Stromal cell of bone marrow (primary cell): ENCODE results near the gene WRNIP1.
"Not testable (repeated sequence)": the region's sequence is repeated elsewhere in the genome, so short reads cannot be mapped to it uniquely, and the experiment has no call there.

Experiments used
- DNase-seq: peaks from one replicate; pipeline ENCODE4 v3.0.0-alpha.2; 2012; ENCODE audit warnings: low read depth

Gene WRNIP1

GRCh38 chr6:2784930-2785329 lies 19.7 kb downstream of the WRNIP1 start:
- no peak for DNase-seq

- DNase-seq, result no peak
These were observed 21.1 kb downstream of the WRNIP1 start for GRCh38 chr6:2786269-2786668.

GRCh38 chr6:2790588-2791449 lies 25.6 kb downstream of the WRNIP1 start:
- DNase-seq, result peak; percentile 78

- no peak for DNase-seq
These were observed 26.3 kb downstream of the WRNIP1 start for GRCh38 chr6:2791450-2791974.

GRCh38 chr6:2792330-2793110 lies 27.3 kb downstream of the WRNIP1 start:
- no peak for DNase-seq

DNA sequence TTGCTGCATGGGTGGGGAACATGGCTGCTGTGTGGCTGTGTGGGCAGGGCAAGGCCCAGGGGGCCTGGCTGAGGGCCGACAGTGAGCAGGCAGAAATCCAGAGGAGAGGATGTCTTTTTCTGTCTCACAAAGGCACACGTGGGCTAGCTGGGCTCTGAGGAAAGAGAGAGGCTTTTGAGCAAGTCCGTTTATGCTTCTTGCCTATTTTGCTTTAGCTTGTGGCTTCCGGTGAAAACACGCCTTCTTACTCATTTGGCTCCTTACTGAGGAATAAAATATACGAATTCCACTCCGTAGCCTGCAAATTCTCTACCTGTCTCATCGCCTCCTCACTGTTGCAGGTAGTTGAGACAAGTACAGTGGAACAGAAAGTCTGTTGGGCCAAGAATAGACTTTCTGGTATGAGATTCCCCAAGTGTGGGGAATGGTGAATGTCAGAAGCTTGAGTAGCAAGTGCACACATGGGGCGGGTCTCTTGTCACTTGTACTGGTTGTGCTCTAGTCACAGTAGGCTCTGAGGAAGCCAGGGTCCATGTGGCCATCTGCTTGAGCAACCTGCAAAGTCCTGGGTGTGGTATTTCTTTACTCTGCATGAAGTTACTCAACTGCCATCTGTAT lies 28.4 kb downstream of the WRNIP1 start:
- no peak for DNase-seq

GRCh38 chr6:2794171-2794730 lies 29.1 kb downstream of the WRNIP1 start:
- no peak for DNase-seq

- no peak for DNase-seq
These were observed 30.0 kb downstream of the WRNIP1 start for GRCh38 chr6:2795162-2795561.

DNA sequence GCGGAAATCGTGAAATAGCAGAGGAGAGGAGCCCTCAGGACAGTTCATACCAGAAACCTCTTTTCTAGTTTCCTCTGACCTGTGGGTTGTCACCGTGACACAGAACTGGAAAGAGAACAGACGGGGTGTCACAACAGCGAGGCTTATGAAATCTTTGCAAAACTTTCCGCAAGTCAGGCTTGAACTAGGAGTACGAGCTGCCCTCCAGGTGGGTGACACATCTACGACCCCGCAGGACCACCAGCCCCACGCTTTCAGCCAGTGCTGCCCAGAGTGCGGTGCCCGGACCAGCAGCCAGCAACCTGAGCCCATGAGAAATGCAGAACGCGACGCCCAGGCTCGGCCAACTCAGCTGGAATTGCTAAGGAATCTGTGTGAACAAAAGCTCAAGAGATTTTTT lies 30.8 kb downstream of the WRNIP1 start:
- DNase-seq, result no peak

- DNase-seq, result no peak
These were observed 31.7 kb downstream of the WRNIP1 start for GRCh38 chr6:2796861-2797260.

- DNase-seq, result no peak
These were observed 32.4 kb downstream of the WRNIP1 start for GRCh38 chr6:2797564-2798031.

GRCh38 chr6:2798586-2799134 lies 33.5 kb downstream of the WRNIP1 start:
- DNase-seq, result no peak

DNA sequence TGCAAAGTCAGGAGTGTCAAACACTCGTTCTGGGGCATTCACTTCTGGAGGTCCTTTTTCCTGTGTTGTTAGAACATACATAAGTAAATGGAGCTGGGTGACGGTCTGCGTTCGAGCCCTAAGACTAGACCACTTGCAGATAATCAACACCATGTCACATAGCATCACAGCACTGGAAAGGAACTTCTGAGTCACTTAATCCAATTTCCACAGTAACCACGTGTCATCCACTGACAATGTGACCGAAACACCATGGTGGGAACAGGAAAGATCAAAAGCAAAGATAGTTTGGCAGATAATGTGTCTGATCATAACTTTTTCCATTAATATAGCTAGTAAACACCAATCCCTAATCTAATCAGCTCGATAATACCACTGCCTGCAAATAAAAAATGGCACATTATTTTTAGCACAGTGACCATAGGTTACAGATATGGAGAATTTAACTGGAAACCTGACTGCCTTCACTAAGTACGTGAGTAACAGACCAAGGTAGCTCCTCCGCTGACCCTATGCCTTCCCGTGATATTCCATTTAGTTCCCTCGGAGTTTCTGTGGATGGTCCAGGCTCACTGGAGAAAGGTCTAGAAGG lies 34.8 kb downstream of the WRNIP1 start:
- no peak for DNase-seq

GRCh38 chr6:2800552-2801316 lies 35.5 kb downstream of the WRNIP1 start:
- DNase-seq, result no peak

GRCh38 chr6:2801687-2802086 lies 36.5 kb downstream of the WRNIP1 start:
- not testable (repeated sequence) for DNase-seq

DNA sequence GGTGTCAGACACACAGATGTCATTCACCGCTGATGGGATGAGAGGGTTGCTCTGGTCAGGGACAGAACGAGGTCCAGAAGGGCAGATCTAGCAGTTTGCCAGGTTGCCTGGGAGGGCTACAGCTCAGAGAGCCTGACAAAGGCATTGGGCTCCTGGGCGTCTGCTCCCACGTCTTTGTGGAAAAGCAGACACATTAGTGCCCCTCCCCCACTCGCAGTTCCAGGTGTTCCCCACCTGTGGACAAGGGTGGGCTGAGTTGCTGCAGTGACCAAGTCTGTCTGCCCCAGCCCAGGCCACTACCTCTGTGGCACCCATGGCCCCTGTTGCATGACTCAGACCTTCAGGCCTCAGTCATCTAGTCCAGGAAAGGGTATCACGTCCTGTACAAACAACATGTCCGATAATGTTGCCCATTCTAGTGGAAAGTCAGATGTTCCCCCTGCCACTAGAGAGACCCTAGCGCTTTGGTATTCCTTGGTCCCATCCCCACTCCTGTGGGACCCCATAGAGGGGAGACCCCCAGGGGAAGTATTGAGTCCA lies 37.4 kb downstream of the WRNIP1 start:
- no peak for DNase-seq

GRCh38 chr6:2803731-2804429 lies 38.7 kb downstream of the WRNIP1 start:
- DNase-seq, result no peak

DNA sequence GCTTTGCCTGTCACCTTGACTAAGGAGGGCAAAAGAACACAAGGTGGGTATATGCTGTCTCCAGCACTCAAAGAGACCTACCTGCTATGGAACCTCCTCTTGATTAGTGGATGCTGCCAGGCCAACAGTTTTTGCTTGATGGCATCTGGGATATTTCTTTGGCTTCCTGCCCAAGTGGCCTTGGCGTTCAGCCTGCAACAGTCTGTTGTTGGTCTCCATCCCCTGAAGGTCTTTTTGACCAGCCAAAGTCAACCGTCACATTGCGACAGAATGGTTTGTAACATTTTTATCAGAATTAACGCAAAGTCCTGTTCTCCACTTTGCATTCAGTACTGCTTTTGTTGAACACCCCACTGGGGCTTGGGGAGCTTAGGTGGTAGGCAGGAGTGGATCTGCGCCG lies 39.3 kb downstream of the WRNIP1 start:
- DNase-seq, result no peak

DNA sequence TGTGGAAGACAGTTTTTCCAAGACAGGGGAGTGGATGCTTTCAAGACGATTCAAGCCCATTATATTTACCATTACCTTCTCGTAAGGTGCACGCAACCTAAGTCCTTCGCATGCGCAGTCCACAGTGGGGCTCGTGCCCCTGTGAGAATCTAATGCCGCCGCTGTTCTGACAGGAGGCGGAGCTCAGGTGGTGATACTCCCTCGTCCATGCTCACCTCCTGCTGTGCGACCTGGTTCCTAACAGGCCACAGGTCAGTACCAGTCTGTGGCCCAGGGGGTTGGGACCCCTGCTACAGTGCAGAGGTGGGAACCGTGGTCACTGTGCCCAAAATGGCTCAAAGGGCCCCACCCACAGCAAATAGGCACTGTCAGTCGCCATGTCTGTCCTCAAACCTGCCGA lies 39.8 kb downstream of the WRNIP1 start:
- DNase-seq, result no peak

DNA sequence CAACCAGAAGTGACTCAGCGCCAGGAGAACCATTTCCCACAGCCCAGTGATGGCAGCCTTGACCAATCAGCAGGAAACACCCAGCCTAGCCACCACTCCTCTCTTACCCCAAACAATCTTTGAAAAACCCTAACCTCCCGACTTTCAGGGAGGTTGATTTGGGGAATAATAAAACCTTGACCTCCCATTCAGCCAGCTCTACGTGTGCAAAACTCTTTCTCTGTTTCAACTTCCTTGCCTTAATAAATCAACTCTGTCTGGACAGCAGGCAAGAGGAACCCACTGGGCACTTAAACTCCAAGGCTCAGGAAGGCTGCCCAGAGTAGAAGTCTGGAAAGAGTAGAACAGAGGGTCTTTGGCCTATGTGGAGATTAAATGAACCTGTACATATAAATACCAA lies 41.5 kb downstream of the WRNIP1 start:
- DNase-seq, result no peak
